Psoas muscle (tissue), 8 donors: ENCODE data around the gene HLA-A. TPM values are rescaled to one million over a fixed set of nuclear protein-coding genes. Genes with fewer than 3 reads are reported as not detected.

Experiments
- ATAC-seq, 4 donors: fragments of 200-7000 bp; cut with Tn5 transposase; one replicate each; pipeline ENCODE4 v1.9.1; 2020; ENCODE audit warnings: moderate library complexity in 3 of 4, mild to moderate bottlenecking in 2 of 4
- DNase-seq, 2 donors: peaks; one replicate each; pipeline ENCODE4 v3.0.0-alpha.2; 2020
- H3K27ac ChIP-seq: fragments of 200-600 bp; one replicate; pipeline ENCODE4 v1.8.0; 2022
- H3K27me3 ChIP-seq, 3 donors: fragments of 200-600 bp in 1 of 3; one replicate each; pipeline versions ENCODE4 v1.6.1 to v1.8.0; 2013 to 2022; ENCODE audit warnings: low read length in 2 of 3, mild to moderate bottlenecking in 2 of 3, moderate library complexity in 1 of 3; ENCODE audit not compliant: insufficient read depth in 3 of 3
- H3K36me3 ChIP-seq, 2 donors: fragments of 200-600 bp in 1 of 2; one replicate each; pipeline versions ENCODE4 v1.6.1 to v1.8.0; 2013 to 2022; ENCODE audit warnings: low read depth in 1 of 2, mild to moderate bottlenecking in 1 of 2, moderate library complexity in 1 of 2; ENCODE audit not compliant: insufficient read depth in 1 of 2
- H3K4me1 ChIP-seq: fragments of 200-600 bp; one replicate; pipeline ENCODE4 v1.8.0; 2022
- H3K4me3 ChIP-seq: fragments of 200-600 bp; one replicate; pipeline ENCODE4 v1.8.0; 2022; ENCODE audit warnings: mild to moderate bottlenecking
- H3K9me3 ChIP-seq: fragments of 200-600 bp; one replicate; pipeline ENCODE4 v1.8.0; 2022
- WGBS, 3 donors: extraction: QIAGEN DNeasy Blood & Tissue Kit; methylation state at CpG; one replicate each; pipeline versions ENCODE4 v1.1.6 to v1.1.7; 2013; 5-methylcytosine and 5-hydroxymethylcytosine counted together
- intact Hi-C, 2 donors: fragments of 100-400 bp; cut with DNase I; formaldehyde crosslinking; loops; one replicate each; pipeline versions ENCODE4 v1.11.0 to v1.14.2; 2022
- polyA plus RNA-seq, 3 donors: library from polyadenylated mRNA; stranded (reverse); fragments of 200-250 nt; gene quantifications; one replicate each; pipeline ENCODE4 v1.2.3, GENCODE V29; 2013
- total RNA-seq, 4 donors: library from RNA; stranded (reverse); fragmentation: NEBNext Ultra II Directional in 2 of 4; extraction: Animal tissue kit (Norgen Biotek cat#: 25700) in 2 of 4; gene quantifications; one replicate each; pipeline versions ENCODE4 v1.2.1 to v1.2.4, GENCODE V29; 2021 to 2023
- TF ChIP-seq, protein P1 (sequence below): fragments of 200-600 bp; IDR thresholded peaks from one replicate; pipeline ENCODE4 v1.8.0; 2022; ENCODE audit warnings: antibody characterized with exemption
- donor health status: healthy with polysubstance abuse.
- donor health status: DM: no; HTN: no; CAD: no; lungs with moderate emphysema.
- donor health status: Bipolar disorder and iron deficiency.
- donor health status: healthy.
- donor health status: DM: yes; HTN: yes; CAD: no.
- donor health status: DM: no; HTN: no; CAD: no.
- donor health status: DM: no; HTN: no; CAD: no.
- donor health status: DM: yes; HTN: yes; CAD: no.

The HLA-A gene
- total and polyA plus RNA-seq, 7 donors, result 86.6 to 290 (median 165) TPM

- DNase-seq (no peak), ATAC-seq (no peak)
- H3K9me3 ChIP-seq, result no peaks in the 10 kb centered on the region
- WGBS, 3 donors, result 45 to 89% (median 65%) methylated on average over 8 to 9 of the region's 9 CpGs
- intact Hi-C loops, result no loop called here
- no peaks in the 10 kb centered on the region for H3K27me3 ChIP-seq
- H3K4me1 ChIP-seq, result no peaks in the 10 kb centered on the region
- H3K27ac ChIP-seq, result no peak overlapping the region
- H3K4me3 ChIP-seq, result no peak overlapping the region
- H3K36me3 ChIP-seq, result no peaks in the 10 kb centered on the region
- TF ChIP-seq, protein P1, sequence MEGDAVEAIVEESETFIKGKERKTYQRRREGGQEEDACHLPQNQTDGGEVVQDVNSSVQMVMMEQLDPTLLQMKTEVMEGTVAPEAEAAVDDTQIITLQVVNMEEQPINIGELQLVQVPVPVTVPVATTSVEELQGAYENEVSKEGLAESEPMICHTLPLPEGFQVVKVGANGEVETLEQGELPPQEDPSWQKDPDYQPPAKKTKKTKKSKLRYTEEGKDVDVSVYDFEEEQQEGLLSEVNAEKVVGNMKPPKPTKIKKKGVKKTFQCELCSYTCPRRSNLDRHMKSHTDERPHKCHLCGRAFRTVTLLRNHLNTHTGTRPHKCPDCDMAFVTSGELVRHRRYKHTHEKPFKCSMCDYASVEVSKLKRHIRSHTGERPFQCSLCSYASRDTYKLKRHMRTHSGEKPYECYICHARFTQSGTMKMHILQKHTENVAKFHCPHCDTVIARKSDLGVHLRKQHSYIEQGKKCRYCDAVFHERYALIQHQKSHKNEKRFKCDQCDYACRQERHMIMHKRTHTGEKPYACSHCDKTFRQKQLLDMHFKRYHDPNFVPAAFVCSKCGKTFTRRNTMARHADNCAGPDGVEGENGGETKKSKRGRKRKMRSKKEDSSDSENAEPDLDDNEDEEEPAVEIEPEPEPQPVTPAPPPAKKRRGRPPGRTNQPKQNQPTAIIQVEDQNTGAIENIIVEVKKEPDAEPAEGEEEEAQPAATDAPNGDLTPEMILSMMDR, result no peak
Measured at GRCh38 chr6:29938746-29939508, 3.4 kb upstream of the HLA-A start.

DNA sequence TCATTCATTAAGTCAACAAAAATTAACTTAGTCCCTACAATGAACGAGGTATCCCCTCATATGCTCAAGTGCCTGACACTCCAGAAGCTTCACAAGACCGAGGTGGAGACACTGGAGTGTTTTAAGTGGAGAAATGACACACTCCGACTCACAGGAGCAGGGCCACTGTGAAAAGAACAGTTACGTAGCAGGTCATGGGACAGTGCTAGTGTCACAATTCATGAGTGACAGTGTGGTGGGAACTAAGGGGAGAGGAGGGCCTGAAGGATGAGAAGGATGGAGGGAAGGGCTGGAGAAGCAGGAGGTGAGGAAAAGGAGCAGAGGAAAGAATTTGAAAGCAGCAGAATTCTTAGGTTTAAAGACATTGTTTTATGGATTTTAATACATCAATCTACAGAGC lies 1.3 kb upstream of the HLA-A start:
- no peak for DNase-seq
- TF ChIP-seq, protein P1, result no peak
- Histone ChIP-seq H3K27ac (no peak overlapping the region), H3K4me1 (no peaks in the 10 kb centered on the region), H3K4me3 (no peak overlapping the region), H3K9me3 (no peaks in the 10 kb centered on the region), H3K36me3 (peaks cover 0 to 4% of the 10 kb centered on the region in 2 donors), H3K27me3 (no peaks in the 10 kb centered on the region)
- WGBS, 3 donors, result 18 to 82% (median 35%) methylated on average over 4 of the region's 4 CpGs
- no peak for ATAC-seq
- intact Hi-C loops, result no loop called here

DNA sequence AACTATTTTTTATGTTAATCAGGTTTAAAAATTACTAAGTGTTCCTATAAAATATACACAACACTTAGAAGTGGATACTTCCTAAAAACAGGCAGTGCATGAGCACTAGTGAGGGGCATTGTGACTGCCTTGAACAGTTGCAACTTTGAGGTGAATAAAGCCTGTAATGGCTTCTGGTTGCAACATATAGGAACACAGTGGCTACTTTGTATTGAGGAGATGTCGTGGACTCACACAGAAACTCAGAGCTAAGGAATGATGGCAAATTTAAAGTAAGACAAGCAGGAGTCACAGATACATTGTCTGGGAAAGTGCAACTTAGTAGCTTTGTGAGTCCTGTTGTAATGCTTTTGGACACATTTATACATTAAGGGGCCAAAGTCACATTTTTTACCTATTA lies 861 bp upstream of the HLA-A start:
- no peaks in the 10 kb centered on the region for H3K9me3 ChIP-seq
- peak in 1 of 4 donors; percentile 1 for ATAC-seq
- WGBS, 3 donors, result 0 to 53% (median 0%) methylated on average over 1 of the region's 1 CpG
- no peaks in the 10 kb centered on the region for H3K4me1 ChIP-seq
- peaks cover 0 to 4% of the 10 kb centered on the region in 2 donors for H3K36me3 ChIP-seq
- H3K27me3 ChIP-seq, result no peaks in the 10 kb centered on the region
- H3K27ac ChIP-seq, result peak overlapping the region; percentile 80
- TF ChIP-seq, protein P1, result no peak
- DNase-seq, result no peak
- intact Hi-C loops, result no loop called here
- peak overlapping the region; percentile 62 for H3K4me3 ChIP-seq

- peak overlapping the region; percentile 80 for H3K27ac ChIP-seq
- intact Hi-C loops, result no loop called here
- H3K4me3 ChIP-seq, result peak overlapping the region; percentile 62
- H3K9me3 ChIP-seq, result no peaks in the 10 kb centered on the region
- H3K4me1 ChIP-seq, result no peaks in the 10 kb centered on the region
- H3K36me3 ChIP-seq, result peaks cover 0 to 4% of the 10 kb centered on the region in 2 donors
- H3K27me3 ChIP-seq, result no peaks in the 10 kb centered on the region
- DNase-seq, result no peak
- TF ChIP-seq, protein P1, result no peak
- WGBS, 3 donors, result 0 to 17% (median 0%) methylated on average over 5 of the region's 5 CpGs
- peak in 3 of 4 donors; percentile 28 to 47 (median 33) for ATAC-seq
Measured at GRCh38 chr6:29941916-29942274, 437 bp upstream of the HLA-A start.
